K562 (cell line): ENCODE data around the gene AP1G1. TPM values are rescaled to one million over a fixed set of nuclear protein-coding genes. Genes with fewer than 3 reads are reported as not detected.

Source experiments
- ATF3 ChIP-seq, 2 experiments: fragments of 450-650 bp in 1 of 2; sonication (generic) in 1 of 2; formaldehyde crosslinking in 1 of 2; IDR thresholded peaks in 1 of 2; conservative IDR thresholded peaks in 1 of 2; 2 replicates each; pipeline versions ENCODE4 v1.6.1 to v1.8.1; 2016 to 2023; ENCODE audit warnings: mild to moderate bottlenecking in 2 of 2, moderate library complexity in 2 of 2, inconsistent platforms in 1 of 2, missing genetic modification reagents in 1 of 2
- CEBPG ChIP-seq, 3 experiments: fragments of 200-800 bp in 1 of 3; sonication (Bioruptor generic) in 1 of 3; sonication (generic) in 1 of 3; formaldehyde crosslinking in 1 of 3; IDR thresholded peaks in 2 of 3; conservative IDR thresholded peaks in 1 of 3; 2 replicates each; pipeline versions ENCODE4 v1.6.1 to v1.8.0; 2016 to 2022; ENCODE audit warnings: missing compliant biosample characterization in 2 of 3, missing genetic modification characterization in 2 of 3, mild to moderate bottlenecking in 1 of 3, missing genetic modification reagents in 1 of 3
- CHD2 ChIP-seq: IDR thresholded peaks from 2 replicates; pipeline ENCODE4 v1.6.1; 2011; ENCODE audit warnings: low read depth, low read length
- CHD4 ChIP-seq: fragments of 200-600 bp; sonication (generic); IDR thresholded peaks from 3 replicates; pipeline ENCODE4 v1.6.1; 2012; ENCODE audit warnings: low read depth, mild to moderate bottlenecking, mixed read lengths, low read length, inconsistent platforms; ENCODE audit not compliant: insufficient read depth, insufficient replicate concordance, poor library complexity, severe bottlenecking
- CREB3L1 ChIP-seq: fragments of 450-650 bp; IDR thresholded peaks from 2 replicates; pipeline ENCODE4 v1.6.1; 2014; ENCODE audit warnings: low read depth, mild to moderate bottlenecking, moderate library complexity, borderline replicate concordance
- E2F8 ChIP-seq: fragments of 450-650 bp; IDR thresholded peaks from 2 replicates; pipeline ENCODE4 v1.7.1; 2018; ENCODE audit warnings: mild to moderate bottlenecking, low read depth; ENCODE audit not compliant: partially characterized antibody
- EP400 ChIP-seq: fragments of 450-650 bp; IDR thresholded peaks from 2 replicates; pipeline ENCODE4 v1.6.1; 2017; ENCODE audit warnings: antibody characterized with exemption, mild to moderate bottlenecking, moderate library complexity
- ETV5 ChIP-seq: sonication (generic); formaldehyde crosslinking; IDR thresholded peaks from 2 replicates; pipeline ENCODE4 v1.4.0; 2020; ENCODE audit warnings: low read depth, mild to moderate bottlenecking, missing genetic modification reagents
- GABPA ChIP-seq: fragments of 200-800 bp; sonication (Bioruptor generic); conservative IDR thresholded peaks from 2 replicates; pipeline ENCODE4 v1.6.1; 2016; ENCODE audit warnings: low read depth, missing genetic modification characterization, missing compliant biosample characterization
- HES1 ChIP-seq: fragments of 450-650 bp; IDR thresholded peaks from 2 replicates; pipeline ENCODE4 v1.6.1; 2016; ENCODE audit warnings: low read depth, mild to moderate bottlenecking, moderate library complexity
- IRF1 ChIP-seq: sonication (generic); formaldehyde crosslinking; IDR thresholded peaks from 2 replicates; pipeline ENCODE4 v1.8.0; 2022; ENCODE audit warnings: missing genetic modification reagents, mild to moderate bottlenecking, borderline replicate concordance
- LARP7 ChIP-seq: fragments of 450-650 bp; IDR thresholded peaks from 2 replicates; pipeline ENCODE4 v1.6.1; 2016
- NBN ChIP-seq: fragments of 450-650 bp; IDR thresholded peaks from 2 replicates; pipeline ENCODE4 v1.6.1; 2016; ENCODE audit warnings: low read depth, mild to moderate bottlenecking
- SAFB ChIP-seq: fragments of 200-400 bp; formaldehyde crosslinking; IDR thresholded peaks from 2 replicates; pipeline ENCODE4 v1.6.1; 2017; ENCODE audit warnings: low read depth, low read length, borderline replicate concordance
- SETDB1 ChIP-seq: IDR thresholded peaks from one replicate; pipeline ENCODE4 v1.6.1; 2012; ENCODE audit warnings: low read length, control low read depth, inconsistent platforms
- SRSF9 ChIP-seq: fragments of 200-400 bp; formaldehyde crosslinking; IDR thresholded peaks from 2 replicates; pipeline ENCODE4 v1.6.1; 2017; ENCODE audit warnings: low read depth, low read length, borderline replicate concordance
- STAT5A ChIP-seq: IDR thresholded peaks from 2 replicates; pipeline ENCODE4 v1.6.1; 2012; ENCODE audit warnings: low read length, inconsistent platforms, borderline replicate concordance
- ZBTB34 ChIP-seq: fragments of 250-450 bp; sonication (Bioruptor Pico); IDR thresholded peaks from 2 replicates; pipeline ENCODE4 v1.8.0; 2021; ENCODE audit warnings: mild to moderate bottlenecking, moderate library complexity
- ZNF668 ChIP-seq: fragments of 250-450 bp; sonication (Bioruptor Pico); IDR thresholded peaks from 2 replicates; pipeline ENCODE4 v1.8.0; 2022; ENCODE audit warnings: mild to moderate bottlenecking, inconsistent platforms
- polyA plus RNA-seq, 8 experiments: library from polyadenylated mRNA; depleted of rRNA in 4 of 8; stranded (reverse) in 5 of 8; unstranded in 3 of 8; fragments of >200 nt; fragmentation: Nextera tagmentation in 2 of 8; fragmentation: Illumina TruSeq in 1 of 8; extraction: Ambion mirVana in 2 of 8; extraction: Trizol in 1 of 8; gene quantifications; 2 replicates each; pipeline versions ENCODE4 v1.2.1 to v1.2.3, GENCODE V29; 2011 to 2014; ENCODE audit warnings: inconsistent platforms in 1 of 8, missing spikeins in 1 of 8
- total RNA-seq, 7 experiments: library from RNA; depleted of rRNA in 6 of 7; stranded (reverse); fragments of >200 nt in 6 of 7; fragmentation: Illumina TruSeq in 2 of 7; extraction: Trizol in 2 of 7; gene quantifications; 2 replicates each; pipeline versions ENCODE4 v1.2.1 to v1.2.3, GENCODE V29; 2011 to 2021; ENCODE audit warnings: low replicate concordance in 1 of 7

Gene AP1G1
- total and polyA plus RNA-seq, 9 of the 15 experiments (the other 6 are each of a cell fraction or from before 2014, with no cell fraction given) = 7.0 to 59.2 (median 42.0) TPM

GRCh38 chr16:71826533-71827017 lies 17.9 kb upstream of the AP1G1 start (continued):
- TF ChIP-seq SAFB (no peak), CREB3L1 (no peak), SRSF9 (no peak), GABPA (peak; percentile 48), ZBTB34 (no peak), IRF1 (CRISPR knock-in tag) (no peak), ETV5 (no peak), NBN (peak; percentile 55; the same call in 1 of the 2 replicates), LARP7 (no peak), HES1 (no peak), ATF3 (IDR thresholded peaks at IDR 0.05) (no peak), ATF3 (CRISPR knock-in tag; conservative IDR thresholded peaks at IDR 0.05) (no peak), ZNF668 (no peak), E2F8 (no peak), EP400 (peak; percentile 29; the same call in 1 of the 2 replicates), SETDB1 (no peak), CHD2 (no peak), CHD4 (no peak), STAT5A (peak; percentile 23; the same call in 1 of the 2 replicates), CEBPG (CRISPR knock-in tag; IDR thresholded peaks at IDR 0.05) (no peak), CEBPG (tag; conservative IDR thresholded peaks at IDR 0.05 in 1 of 2, IDR thresholded peaks at IDR 0.05 in 1 of 2) (no peak)
